MM.1S (cell line): Measurements from ENCODE around the gene BRD3.

Source experiments
- DNase-seq: peaks from one replicate; pipeline ENCODE4 v3.0.0-alpha.2; 2015
- H2AFZ ChIP-seq: fragments of 300-600 bp; sonication (generic); 2 replicates; pipeline ENCODE4 v1.6.0; 2016; ENCODE audit warnings: antibody characterized with exemption, low read length
- H3F3A ChIP-seq: fragments of 300-600 bp; sonication (generic); 2 replicates; pipeline ENCODE4 v1.6.1; 2016; ENCODE audit warnings: mild to moderate bottlenecking, antibody characterized with exemption, low read length, moderate library complexity, mixed read lengths; ENCODE audit not compliant: insufficient read depth
- H3K27ac ChIP-seq: fragments of 300-600 bp; sonication (generic); 2 replicates; pipeline ENCODE4 v1.5.1; 2016; ENCODE audit warnings: mild to moderate bottlenecking, low read length
- H3K27me3 ChIP-seq: fragments of 300-600 bp; sonication (generic); replicated peaks from 2 replicates; pipeline ENCODE4 v1.6.0; 2016; ENCODE audit warnings: low read length; ENCODE audit not compliant: insufficient read depth
- H3K36me3 ChIP-seq: fragments of 300-600 bp; sonication (generic); replicated peaks from 2 replicates; pipeline ENCODE4 v1.6.1; 2016; ENCODE audit warnings: mild to moderate bottlenecking, low read length, mixed read lengths; ENCODE audit not compliant: insufficient read depth
- H3K4me1 ChIP-seq: fragments of 300-600 bp; sonication (generic); 2 replicates; pipeline ENCODE4 v1.6.1; 2016; ENCODE audit warnings: low read length, mixed read lengths
- H3K4me2 ChIP-seq: fragments of 300-600 bp; sonication (generic); 2 replicates; pipeline ENCODE4 v1.6.0; 2016; ENCODE audit warnings: low read depth, low read length
- H3K4me3 ChIP-seq: fragments of 300-600 bp; sonication (generic); 2 replicates; pipeline ENCODE4 v1.5.1; 2016; ENCODE audit warnings: low read length, mixed read lengths
- H3K79me2 ChIP-seq: fragments of 300-600 bp; sonication (generic); 2 replicates; pipeline ENCODE4 v1.6.1; 2016; ENCODE audit warnings: mixed run types, low read length, mixed read lengths
- H3K9ac ChIP-seq: fragments of 300-600 bp; sonication (generic); 2 replicates; pipeline ENCODE4 v1.6.1; 2016; ENCODE audit warnings: low read length, mixed read lengths
- H3K9me2 ChIP-seq: fragments of 300-600 bp; sonication (generic); replicated peaks from 2 replicates; pipeline ENCODE4 v1.6.1; 2016; ENCODE audit warnings: mild to moderate bottlenecking, low read length, mixed read lengths; ENCODE audit not compliant: insufficient read depth
- H3K9me3 ChIP-seq: fragments of 300-600 bp; sonication (generic); replicated peaks from 2 replicates; pipeline ENCODE4 v1.6.1; 2016; ENCODE audit warnings: mild to moderate bottlenecking, low read length, mixed read lengths; ENCODE audit not compliant: insufficient read depth
- H4K20me1 ChIP-seq: fragments of 300-600 bp; sonication (generic); 2 replicates; pipeline ENCODE4 v1.6.1; 2016; ENCODE audit warnings: mild to moderate bottlenecking, low read length, moderate library complexity, mixed read lengths; ENCODE audit not compliant: insufficient read depth
- CTCF ChIP-seq: fragments of 300-600 bp; sonication (generic); IDR thresholded peaks from 2 replicates; pipeline ENCODE4 v1.5.1; 2016; ENCODE audit warnings: antibody characterized with exemption, low read length, mixed read lengths
- EZH2 ChIP-seq: fragments of 300-600 bp; sonication (generic); optimal IDR thresholded peaks from 2 replicates; pipeline ENCODE3; 2017; ENCODE audit warnings: low read depth, mild to moderate bottlenecking, antibody characterized with exemption, low read length, mixed read lengths
- EZH2phosphoT487 ChIP-seq: fragments of 300-600 bp; sonication (generic); IDR thresholded peaks from 2 replicates; pipeline ENCODE4 v1.6.1; 2018; ENCODE audit warnings: antibody characterized with exemption, low read length

Gene BRD3

DNA sequence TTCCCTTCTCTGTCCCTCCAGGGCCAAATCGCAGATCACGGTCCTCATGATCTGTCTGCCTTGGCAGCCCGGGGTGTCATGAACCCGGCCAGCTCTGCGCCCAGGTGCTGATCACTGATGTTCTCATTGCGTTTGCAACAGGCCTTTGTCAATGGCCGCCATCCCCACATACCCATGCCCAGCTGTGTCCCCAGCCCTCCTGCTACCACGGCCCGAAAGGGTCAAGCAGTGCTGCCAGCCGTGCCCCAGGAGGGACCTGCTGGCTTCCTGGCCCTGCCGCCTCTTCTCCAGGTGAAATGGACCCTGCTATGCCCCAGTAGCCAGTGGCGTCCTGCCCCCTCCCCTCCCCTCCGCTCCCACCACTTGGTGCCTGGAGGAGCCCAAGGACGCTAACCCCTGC lies 62.9 kb downstream of the BRD3 start:
- Histone ChIP-seq H3K27ac (no peak overlapping the region), H3F3A (no peaks in the 10 kb centered on the region), H3K4me1 (peaks cover 5% of the 10 kb centered on the region; the same call in 1 of the 2 replicates), H3K9ac (no peak overlapping the region), H3K9me2 (no peaks in the 10 kb centered on the region), H3K9me3 (no peaks in the 10 kb centered on the region), H2AFZ (no peak overlapping the region), H4K20me1 (no peaks in the 10 kb centered on the region), H3K36me3 (no peaks in the 10 kb centered on the region), H3K79me2 (no peaks in the 10 kb centered on the region), H3K4me3 (no peak overlapping the region), H3K4me2 (no peak overlapping the region), H3K27me3 (peaks cover 77% of the 10 kb centered on the region)
- no peak for DNase-seq
- no peak for TF ChIP-seq EZH2phosphoT487
- no peak for TF ChIP-seq CTCF
- TF ChIP-seq EZH2, result no peak

GRCh38 chr9:134004131-134004873 lies 63.5 kb downstream of the BRD3 start:
- H3K9me3 ChIP-seq, result no peaks in the 10 kb centered on the region
- no peak overlapping the region for H3K4me2 ChIP-seq
- peaks cover 82% of the 10 kb centered on the region for H3K27me3 ChIP-seq
- no peak for DNase-seq
- H3K27ac ChIP-seq, result no peak overlapping the region
- no peak overlapping the region for H2AFZ ChIP-seq
- H4K20me1 ChIP-seq, result no peaks in the 10 kb centered on the region
- H3K79me2 ChIP-seq, result no peaks in the 10 kb centered on the region
- no peaks in the 10 kb centered on the region for H3K9me2 ChIP-seq
- H3F3A ChIP-seq, result no peaks in the 10 kb centered on the region
- H3K9ac ChIP-seq, result no peak overlapping the region
- TF ChIP-seq EZH2, result no peak
- peaks cover 5% of the 10 kb centered on the region; the same call in 1 of the 2 replicates for H3K4me1 ChIP-seq
- H3K36me3 ChIP-seq, result no peaks in the 10 kb centered on the region
- H3K4me3 ChIP-seq, result no peak overlapping the region

- Histone ChIP-seq H3K79me2 (no peaks in the 10 kb centered on the region), H3K36me3 (no peaks in the 10 kb centered on the region), H3K27me3 (peaks cover 75% of the 10 kb centered on the region), H3F3A (no peaks in the 10 kb centered on the region), H2AFZ (no peak overlapping the region), H3K9ac (no peak overlapping the region), H3K4me2 (no peak overlapping the region), H3K9me2 (no peaks in the 10 kb centered on the region), H3K4me3 (no peak overlapping the region), H4K20me1 (no peaks in the 10 kb centered on the region), H3K9me3 (no peaks in the 10 kb centered on the region), H3K27ac (no peak overlapping the region), H3K4me1 (peaks cover 5% of the 10 kb centered on the region; the same call in 1 of the 2 replicates)
- no peak for DNase-seq
- TF ChIP-seq EZH2 (no peak), EZH2phosphoT487 (no peak), CTCF (no peak)
Measured at GRCh38 chr9:134003237-134003636, 64.6 kb downstream of the BRD3 start.

GRCh38 chr9:134002796-134003195 lies 65.0 kb downstream of the BRD3 start:
- H3K27ac ChIP-seq, result no peak overlapping the region
- no peak overlapping the region for H3K9ac ChIP-seq
- H3K4me1 ChIP-seq, result peaks cover 5% of the 10 kb centered on the region; the same call in 1 of the 2 replicates
- no peaks in the 10 kb centered on the region for H3K36me3 ChIP-seq
- H3K9me2 ChIP-seq, result no peaks in the 10 kb centered on the region
- H3K9me3 ChIP-seq, result no peaks in the 10 kb centered on the region
- no peak overlapping the region for H2AFZ ChIP-seq
- no peaks in the 10 kb centered on the region for H3K79me2 ChIP-seq
- H4K20me1 ChIP-seq, result no peaks in the 10 kb centered on the region
- no peak overlapping the region for H3K4me3 ChIP-seq
- no peak overlapping the region for H3K4me2 ChIP-seq
- peaks cover 74% of the 10 kb centered on the region for H3K27me3 ChIP-seq
- no peaks in the 10 kb centered on the region for H3F3A ChIP-seq
- no peak for TF ChIP-seq CTCF
- TF ChIP-seq EZH2phosphoT487, result no peak
- no peak for DNase-seq
